Measurements from ENCODE around the gene MAPK10.

Gene MAPK10

DNA sequence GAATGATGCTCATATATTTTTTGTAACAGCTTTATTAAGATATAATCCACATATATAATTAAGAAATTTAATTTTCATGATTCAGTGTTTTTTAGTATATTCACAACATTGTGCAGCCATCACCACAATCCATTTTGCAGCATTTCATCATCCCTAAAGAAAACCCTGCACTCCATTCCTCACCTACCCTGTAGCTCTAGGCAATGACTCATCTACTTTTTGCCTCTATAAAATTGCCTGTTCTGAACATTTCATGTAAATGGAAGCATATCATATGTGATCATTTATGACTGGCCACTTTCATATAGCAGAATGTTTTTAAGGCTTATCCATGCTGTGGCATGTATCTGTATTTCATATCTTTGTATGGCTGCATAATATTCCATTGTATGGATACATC is 339.9 kb downstream of the MAPK10 start:
- TF ChIP-seq SIN3A (IDR thresholded peaks at IDR 0.05; ENCODE audit: borderline replicate concordance, insufficient read depth, low read length), result no peak

DNA sequence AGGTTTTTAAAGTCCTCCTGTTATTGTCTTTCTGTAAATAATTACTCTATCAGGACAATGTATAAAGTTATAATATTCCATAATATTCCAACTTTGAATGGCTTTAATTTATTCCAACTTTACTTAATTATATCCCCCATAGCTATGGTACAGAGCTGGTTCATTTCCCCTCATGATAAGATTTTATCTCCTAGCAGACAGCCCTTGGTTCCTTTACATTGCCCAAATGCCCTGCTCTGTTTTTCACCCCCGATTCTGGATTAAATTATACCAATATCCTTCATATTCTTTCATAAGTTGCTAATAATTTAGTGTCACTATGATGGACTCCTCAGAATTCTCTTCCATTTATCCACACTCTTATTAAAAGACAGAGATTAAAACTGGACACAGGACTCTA is 340.5 kb downstream of the MAPK10 start:
- TF ChIP-seq FOXP2 (optimal IDR thresholded peaks at IDR 0.05; ENCODE audit: borderline replicate concordance, extremely low read depth, extremely low read length, insufficient read depth) (no peak), POLR2AphosphoS5 (IDR thresholded peaks at IDR 0.05; ENCODE audit: low read depth, low read length) (no peak), SIN3A (IDR thresholded peaks at IDR 0.05; ENCODE audit: borderline replicate concordance, insufficient read depth, low read length) (no peak), TAF1 (IDR thresholded peaks at IDR 0.05; ENCODE audit: borderline replicate concordance, insufficient read depth, low read length) (no peak)
- TF ChIP-seq, protein P1, sequence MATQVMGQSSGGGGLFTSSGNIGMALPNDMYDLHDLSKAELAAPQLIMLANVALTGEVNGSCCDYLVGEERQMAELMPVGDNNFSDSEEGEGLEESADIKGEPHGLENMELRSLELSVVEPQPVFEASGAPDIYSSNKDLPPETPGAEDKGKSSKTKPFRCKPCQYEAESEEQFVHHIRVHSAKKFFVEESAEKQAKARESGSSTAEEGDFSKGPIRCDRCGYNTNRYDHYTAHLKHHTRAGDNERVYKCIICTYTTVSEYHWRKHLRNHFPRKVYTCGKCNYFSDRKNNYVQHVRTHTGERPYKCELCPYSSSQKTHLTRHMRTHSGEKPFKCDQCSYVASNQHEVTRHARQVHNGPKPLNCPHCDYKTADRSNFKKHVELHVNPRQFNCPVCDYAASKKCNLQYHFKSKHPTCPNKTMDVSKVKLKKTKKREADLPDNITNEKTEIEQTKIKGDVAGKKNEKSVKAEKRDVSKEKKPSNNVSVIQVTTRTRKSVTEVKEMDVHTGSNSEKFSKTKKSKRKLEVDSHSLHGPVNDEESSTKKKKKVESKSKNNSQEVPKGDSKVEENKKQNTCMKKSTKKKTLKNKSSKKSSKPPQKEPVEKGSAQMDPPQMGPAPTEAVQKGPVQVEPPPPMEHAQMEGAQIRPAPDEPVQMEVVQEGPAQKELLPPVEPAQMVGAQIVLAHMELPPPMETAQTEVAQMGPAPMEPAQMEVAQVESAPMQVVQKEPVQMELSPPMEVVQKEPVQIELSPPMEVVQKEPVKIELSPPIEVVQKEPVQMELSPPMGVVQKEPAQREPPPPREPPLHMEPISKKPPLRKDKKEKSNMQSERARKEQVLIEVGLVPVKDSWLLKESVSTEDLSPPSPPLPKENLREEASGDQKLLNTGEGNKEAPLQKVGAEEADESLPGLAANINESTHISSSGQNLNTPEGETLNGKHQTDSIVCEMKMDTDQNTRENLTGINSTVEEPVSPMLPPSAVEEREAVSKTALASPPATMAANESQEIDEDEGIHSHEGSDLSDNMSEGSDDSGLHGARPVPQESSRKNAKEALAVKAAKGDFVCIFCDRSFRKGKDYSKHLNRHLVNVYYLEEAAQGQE (IDR thresholded peaks at IDR 0.05; ENCODE audit: insufficient read depth in 1 of 2, low read depth in 2 of 2, low read length in 2 of 2), result no peak

DNA sequence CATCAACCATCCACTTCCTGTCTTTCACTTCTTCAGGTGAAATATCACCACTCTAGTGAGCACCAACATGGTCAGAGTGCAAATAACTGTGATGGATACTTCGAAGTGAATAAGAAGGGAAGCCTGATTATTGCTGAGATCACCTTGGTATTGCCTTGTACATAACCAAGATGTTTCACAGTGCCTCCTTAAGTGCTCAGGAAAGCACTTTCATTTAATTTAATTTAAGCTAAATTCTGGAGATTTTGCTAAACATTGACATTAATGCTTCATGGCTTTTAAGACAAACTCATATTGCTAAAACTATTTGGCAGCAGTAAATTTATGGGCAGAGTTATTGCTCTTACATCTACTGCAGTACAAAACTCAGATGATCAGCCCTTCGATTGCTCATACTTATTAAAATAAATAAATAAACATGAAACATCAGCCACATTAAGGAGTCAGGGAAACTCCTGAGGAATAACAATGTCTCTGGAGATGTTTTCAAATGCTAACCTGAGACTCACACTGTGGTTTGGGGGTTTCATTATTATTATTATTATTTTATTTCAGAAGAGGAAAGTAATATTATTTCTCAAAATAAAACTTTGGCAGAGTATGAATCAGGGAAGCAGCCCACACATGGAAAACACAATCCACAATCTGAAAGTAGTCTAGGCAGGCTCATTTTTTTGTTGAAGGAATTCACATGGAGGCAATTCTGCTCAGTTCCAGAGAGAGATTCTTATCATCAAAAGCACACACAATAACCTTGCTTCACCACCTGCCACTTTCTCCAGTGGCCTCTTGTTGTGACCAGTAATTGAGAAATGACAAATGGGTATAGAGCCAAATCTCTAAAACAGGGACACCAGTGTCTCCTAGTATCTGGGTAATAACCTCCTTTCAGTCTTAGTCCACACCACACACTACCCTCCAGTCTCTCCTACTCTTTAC is 344.2 kb downstream of the MAPK10 start:
- TF ChIP-seq SIN3A (IDR thresholded peaks at IDR 0.05; ENCODE audit: borderline replicate concordance, insufficient read depth, low read length), result 0 out of 2 replicates have a peak, but pooled peaks have one; percentile 45
- no peak for TF ChIP-seq FOXP2 (optimal IDR thresholded peaks at IDR 0.05; ENCODE audit: borderline replicate concordance, extremely low read depth, extremely low read length, insufficient read depth)

DNA sequence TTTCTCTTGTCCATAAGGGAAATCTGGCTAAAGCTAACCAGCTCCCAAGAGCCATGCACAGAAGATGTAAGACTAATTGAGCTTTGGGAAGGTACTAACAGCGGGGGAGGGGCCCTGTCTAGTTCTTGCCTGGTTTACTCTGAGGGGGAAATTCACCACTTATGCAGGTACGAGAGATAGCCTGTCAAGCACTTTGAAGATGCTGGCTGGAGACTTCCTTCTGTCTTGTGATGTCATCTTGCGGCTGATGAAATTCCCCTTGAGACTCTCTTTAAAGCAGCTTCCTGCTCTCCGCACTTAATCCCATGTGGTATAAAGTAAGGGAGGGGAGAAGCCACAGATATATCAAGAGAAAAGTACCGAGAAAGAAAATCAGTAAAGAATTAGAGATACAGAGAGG is 345.3 kb downstream of the MAPK10 start:
- TF ChIP-seq, protein P1 (IDR thresholded peaks at IDR 0.05; ENCODE audit: insufficient read depth in 1 of 2, low read depth in 2 of 2, low read length in 2 of 2), result no peak
- TF ChIP-seq SIN3A (IDR thresholded peaks at IDR 0.05; ENCODE audit: borderline replicate concordance, insufficient read depth, low read length), result no peak
- no peak for TF ChIP-seq FOXP2 (optimal IDR thresholded peaks at IDR 0.05; ENCODE audit: borderline replicate concordance, extremely low read depth, extremely low read length, insufficient read depth)
- TF ChIP-seq POLR2AphosphoS5 (IDR thresholded peaks at IDR 0.05; ENCODE audit: low read depth, low read length), result no peak
- no peak for TF ChIP-seq TAF1 (IDR thresholded peaks at IDR 0.05; ENCODE audit: borderline replicate concordance, insufficient read depth, low read length)

GRCh38 chr4:86013621-86014020 is 346.2 kb downstream of the MAPK10 start:
- no peak for TF ChIP-seq FOXP2 (optimal IDR thresholded peaks at IDR 0.05; ENCODE audit: borderline replicate concordance, extremely low read depth, extremely low read length, insufficient read depth)
- TF ChIP-seq, protein P1 (IDR thresholded peaks at IDR 0.05; ENCODE audit: insufficient read depth in 1 of 2, low read depth in 2 of 2, low read length in 2 of 2), result no peak
- no peak for TF ChIP-seq TAF1 (IDR thresholded peaks at IDR 0.05; ENCODE audit: borderline replicate concordance, insufficient read depth, low read length)
- TF ChIP-seq POLR2AphosphoS5 (IDR thresholded peaks at IDR 0.05; ENCODE audit: low read depth, low read length), result no peak
- TF ChIP-seq SIN3A (IDR thresholded peaks at IDR 0.05; ENCODE audit: borderline replicate concordance, insufficient read depth, low read length), result no peak

DNA sequence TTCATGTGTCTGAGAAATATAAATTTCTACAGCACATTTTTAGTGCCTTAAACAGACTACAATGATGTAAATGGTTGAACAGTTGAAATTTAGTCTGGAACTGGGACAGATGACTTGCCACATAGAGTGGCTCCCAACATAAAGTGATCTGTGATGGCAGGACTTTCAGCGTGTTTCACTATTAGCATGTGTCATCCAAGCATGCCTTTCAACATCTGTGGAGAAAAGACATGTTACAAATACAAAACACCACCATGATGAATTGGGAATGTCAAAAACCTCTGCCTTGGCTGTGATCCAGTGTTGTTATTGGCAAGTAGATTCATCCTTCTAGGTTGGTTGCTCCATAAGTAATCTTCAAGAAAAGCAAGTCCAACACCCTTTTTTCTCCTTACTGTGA is 348.7 kb downstream of the MAPK10 start:
- TF ChIP-seq, protein P1 (IDR thresholded peaks at IDR 0.05; ENCODE audit: insufficient read depth in 1 of 2, low read depth in 2 of 2, low read length in 2 of 2), result no peak
- no peak for TF ChIP-seq POLR2AphosphoS5 (IDR thresholded peaks at IDR 0.05; ENCODE audit: low read depth, low read length)
- TF ChIP-seq FOXP2 (optimal IDR thresholded peaks at IDR 0.05; ENCODE audit: borderline replicate concordance, extremely low read depth, extremely low read length, insufficient read depth), result no peak
- TF ChIP-seq SIN3A (IDR thresholded peaks at IDR 0.05; ENCODE audit: borderline replicate concordance, insufficient read depth, low read length), result no peak
- TF ChIP-seq TAF1 (IDR thresholded peaks at IDR 0.05; ENCODE audit: borderline replicate concordance, insufficient read depth, low read length), result no peak

All from PFSK-1 (cell line).